Left cardiac atrium (tissue), 4 donors: Measurements from ENCODE around the gene GPI. TPM values are rescaled to one million over a fixed set of nuclear protein-coding genes. Genes with fewer than 3 reads are reported as not detected.
A peak's percentile ranks its signal among the peaks of the same experiment; 100 is the strongest.
"Not testable (repeated sequence)": the region's sequence is repeated elsewhere in the genome, so short reads cannot be mapped to it uniquely, and the experiment has no call there.

Source experiments
- ATAC-seq, 2 donors: fragments of 200-7000 bp; cut with Tn5 transposase; one replicate each; pipeline ENCODE4 v1.9.1; 2020; ENCODE audit warnings: mild to moderate bottlenecking in 2 of 2, moderate library complexity in 2 of 2
- DNase-seq: peaks from one replicate; pipeline ENCODE4 v3.0.0-alpha.2; 2020
- intact Hi-C, 2 donors: fragments of 100-400 bp; cut with DNase I; formaldehyde crosslinking; loops; one replicate each; pipeline versions ENCODE4 v1.14.1 to v1.15.1; 2022 to 2023
- total RNA-seq, 2 donors: library from RNA; stranded (reverse); fragmentation: NEBNext Ultra II Directional; extraction: Animal tissue kit (Norgen Biotek cat#: 25700); gene quantifications; one replicate each; pipeline ENCODE4 v1.2.1, GENCODE V29; 2021
- donor health status: DM: no; HTN: yes; CAD: no.
- donor health status: DM: no; HTN: yes; CAD: no; lungs with severe emphysema.
- donor health status: DM: yes; HTN: yes; CAD: no.
- donor health status: Dilated cardiomyopathy.

Gene GPI
- total RNA-seq, 2 donors from 2014 or later, result 337 to 408 TPM

DNA sequence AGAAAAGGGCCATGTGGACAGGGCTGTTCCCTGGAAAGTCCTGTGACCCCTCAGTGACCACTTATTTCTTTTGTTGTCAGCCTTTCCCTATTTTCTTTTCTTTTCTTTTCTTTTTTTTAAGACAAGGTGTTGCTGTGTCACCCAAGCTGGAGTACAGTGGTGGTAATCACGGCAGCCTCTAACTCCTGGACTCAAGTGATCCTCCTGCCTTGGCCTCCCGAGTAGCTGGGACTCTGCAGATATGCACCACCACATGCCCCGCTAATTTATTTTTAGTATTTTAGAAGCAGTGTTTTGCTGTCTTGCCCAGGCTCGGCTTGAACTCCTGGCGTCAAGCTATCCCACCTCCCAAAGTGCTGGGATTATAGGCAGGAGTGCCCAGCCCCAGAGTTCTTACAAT lies 1.1 kb upstream of the GPI start:
- no peak for ATAC-seq
- no peak for DNase-seq
- intact Hi-C loops, result no loop called here

GRCh38 chr19:34364462-34364829 lies 550 bp upstream of the GPI start:
- no peak for DNase-seq
- no peak for ATAC-seq
- intact Hi-C loops, result no loop called here

DNA sequence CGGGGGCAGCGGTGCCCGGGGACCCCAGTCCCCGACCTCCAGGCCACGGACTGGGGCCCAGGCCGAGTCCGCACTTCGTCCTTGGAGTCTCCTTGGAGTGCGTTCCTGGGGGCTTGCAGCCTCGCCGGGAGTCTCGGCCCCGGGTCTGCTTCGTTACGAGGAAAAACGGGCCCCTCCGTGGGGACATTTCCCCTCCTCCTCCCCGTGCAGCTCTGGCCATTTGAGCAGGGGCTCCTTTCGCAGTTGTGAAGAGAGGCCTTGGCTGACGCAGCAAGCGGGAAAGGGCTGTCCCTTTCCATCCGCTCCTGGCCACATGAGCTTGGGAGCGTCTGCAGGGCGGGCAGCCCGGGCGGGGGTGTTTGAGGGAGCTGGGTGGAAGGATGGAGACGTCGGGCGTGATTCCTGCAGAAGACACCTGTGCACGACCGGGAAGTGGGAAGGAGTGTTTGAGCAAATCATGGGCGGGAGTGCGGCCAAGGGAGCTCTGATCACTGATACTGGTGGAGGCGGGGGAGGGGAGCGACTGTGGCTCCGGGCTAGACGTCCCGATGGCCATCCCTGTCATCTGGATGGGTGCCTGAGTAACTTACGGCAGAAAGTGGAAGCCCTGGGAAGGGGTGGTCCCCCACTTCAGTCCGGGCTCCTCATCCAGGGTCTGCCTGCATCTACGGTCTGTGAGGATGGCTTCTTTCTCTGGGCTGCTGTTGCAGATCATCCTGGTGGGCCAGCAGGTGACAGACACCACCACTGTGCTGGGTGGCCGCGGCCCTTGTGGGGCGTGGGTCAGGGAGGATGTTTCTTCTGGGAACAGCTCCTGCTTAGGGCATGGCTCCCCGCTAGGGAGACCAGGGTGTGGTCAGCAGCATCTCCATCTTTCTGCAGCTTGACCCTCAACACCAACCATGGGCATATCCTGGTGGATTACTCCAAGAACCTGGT lies 736 bp downstream of the GPI start:
- DNase-seq, result peak; percentile 69
- intact Hi-C loops, result no loop called here

DNA sequence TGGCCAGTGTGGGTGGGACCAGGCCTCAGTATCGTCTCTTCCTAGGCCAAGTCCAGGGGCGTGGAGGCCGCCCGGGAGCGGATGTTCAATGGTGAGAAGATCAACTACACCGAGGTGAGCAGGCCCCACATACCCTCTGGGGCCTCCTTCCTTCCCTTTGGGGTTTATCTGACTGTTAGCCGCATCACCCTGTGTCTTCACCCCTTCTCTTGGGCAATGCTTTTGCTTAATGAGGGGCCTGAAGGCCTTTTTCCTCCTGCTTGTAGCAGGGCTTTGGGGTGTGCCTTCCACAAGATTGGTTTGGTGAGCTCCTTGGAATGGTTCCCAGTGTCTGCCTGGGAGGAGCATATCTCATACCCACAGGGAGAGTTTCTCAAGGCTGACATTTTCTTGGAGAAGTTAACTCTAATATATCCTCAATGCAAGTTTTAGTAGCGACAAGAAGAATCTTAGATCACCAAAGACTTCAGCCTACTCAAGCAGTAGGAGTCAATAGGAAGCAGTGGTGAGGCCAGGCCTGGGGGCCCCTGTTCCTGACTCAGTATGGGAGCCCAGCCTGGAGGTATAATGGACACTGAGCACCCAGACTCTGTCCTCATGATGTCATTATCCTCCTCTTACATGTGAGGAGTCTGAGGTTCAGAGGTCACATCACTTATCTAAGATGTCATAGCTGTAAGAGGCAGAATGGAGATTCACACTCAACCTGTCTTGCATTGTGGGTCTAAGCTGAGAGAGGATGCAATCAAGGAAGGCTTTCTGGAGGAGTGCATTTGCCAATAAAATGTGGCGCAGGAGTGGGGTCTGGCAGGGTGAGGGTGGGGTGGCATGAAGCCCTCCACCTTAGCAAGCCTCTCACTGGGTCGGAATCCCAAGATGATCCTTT lies 2.0 kb downstream of the GPI start:
- ATAC-seq, result peak; percentile 14 to 33
- no peak for DNase-seq
- intact Hi-C loops, result no loop called here

More for the DNA sequence above, 736 bp downstream of the GPI start:
- peak; percentile 52 to 60 for ATAC-seq

GRCh38 chr19:34367624-34367957 lies 2.6 kb downstream of the GPI start:
- DNase-seq (no peak), ATAC-seq (no peak)
- intact Hi-C loops, result no loop called here

DNA sequence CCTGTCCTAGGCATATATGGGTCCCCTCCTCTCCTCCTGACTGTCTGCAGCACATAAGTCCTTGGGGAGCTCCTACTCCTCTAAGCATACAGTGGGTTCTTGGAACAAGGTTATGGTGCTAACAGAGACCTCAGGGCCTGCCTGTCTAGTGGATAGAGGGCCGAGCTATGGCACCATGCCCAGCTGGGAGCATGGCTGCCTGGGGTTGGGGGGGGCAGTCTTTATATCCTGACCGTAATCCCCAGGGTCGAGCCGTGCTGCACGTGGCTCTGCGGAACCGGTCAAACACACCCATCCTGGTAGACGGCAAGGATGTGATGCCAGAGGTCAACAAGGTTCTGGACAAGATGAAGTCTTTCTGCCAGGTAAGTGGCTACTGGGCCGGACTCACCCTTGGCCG lies 3.3 kb downstream of the GPI start:
- intact Hi-C loops, result no loop called here
- no peak for DNase-seq
- ATAC-seq, result no peak

GRCh38 chr19:34369166-34369565 lies 4.2 kb downstream of the GPI start:
- DNase-seq, ATAC-seq, intact Hi-C loops: not testable (repeated sequence)

- intact Hi-C loops, result no loop called here
- ATAC-seq, result no peak
- DNase-seq, result no peak
These were observed 5.1 kb downstream of the GPI start for GRCh38 chr19:34370117-34370516.

GRCh38 chr19:34370983-34371382 lies 6.0 kb downstream of the GPI start:
- DNase-seq (no peak), ATAC-seq (peak; percentile 23 to 76)
- intact Hi-C loops, result no loop called here

DNA sequence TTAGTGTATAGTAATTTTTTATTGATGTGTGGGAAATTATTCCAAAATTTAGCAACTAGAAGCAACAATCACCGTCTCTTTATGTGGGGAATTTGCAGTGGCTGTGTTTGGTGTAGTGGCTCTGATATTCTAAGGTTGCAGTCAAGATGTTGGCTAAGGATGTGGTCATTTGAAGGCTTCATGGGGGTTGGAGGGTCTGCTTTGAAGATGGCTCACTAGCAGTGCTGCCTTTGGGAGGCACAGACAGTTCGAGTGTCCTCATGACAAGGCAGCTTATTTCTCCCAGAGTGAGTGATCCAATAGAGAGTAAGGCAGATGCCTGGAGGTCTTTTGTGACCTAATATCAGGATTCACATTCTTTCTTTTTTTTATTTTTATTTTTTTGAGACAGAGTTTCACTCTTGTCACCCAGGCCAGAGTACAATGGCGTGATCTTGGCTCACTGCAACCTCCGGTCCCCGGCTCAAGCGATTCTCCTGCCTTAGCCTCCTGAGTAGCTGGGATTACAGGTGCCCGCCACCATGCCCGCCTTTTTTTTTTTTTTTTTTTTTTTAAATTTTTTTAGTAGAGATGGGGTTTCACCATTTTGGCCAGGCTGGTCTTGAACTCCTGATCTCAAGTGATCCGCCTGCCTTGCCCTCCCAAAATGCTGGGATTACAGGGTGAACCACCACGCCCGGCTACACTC lies 8.7 kb downstream of the GPI start:
- intact Hi-C loops, result no loop called here
- DNase-seq, result no peak
- no peak for ATAC-seq

DNA sequence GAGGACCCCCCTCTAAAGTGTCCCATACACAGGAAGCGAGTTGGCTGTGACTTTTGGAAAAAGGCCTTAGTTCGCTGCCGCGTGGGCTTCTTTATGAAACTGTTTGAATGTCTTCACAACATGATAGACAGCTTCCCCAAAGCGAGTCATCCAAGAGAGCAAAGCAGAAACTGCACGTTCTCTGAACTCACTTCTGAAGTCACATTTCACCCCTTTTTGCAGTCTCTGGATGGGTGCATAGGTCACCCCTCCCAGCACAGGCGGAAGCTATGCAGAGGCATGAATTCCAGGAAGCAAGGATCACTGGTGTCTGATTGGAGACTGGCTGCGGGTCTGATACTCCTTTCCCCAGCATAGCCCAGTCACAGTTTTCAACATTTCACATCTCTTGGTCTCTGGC lies 10.6 kb downstream of the GPI start:
- ATAC-seq, result peak in 1 of 2 donors; percentile 29
- no peak for DNase-seq
- intact Hi-C loops, result no loop called here

GRCh38 chr19:34380639-34381241 lies 15.7 kb downstream of the GPI start:
- intact Hi-C loops, result no loop called here
- no peak for DNase-seq
- no peak for ATAC-seq

DNA sequence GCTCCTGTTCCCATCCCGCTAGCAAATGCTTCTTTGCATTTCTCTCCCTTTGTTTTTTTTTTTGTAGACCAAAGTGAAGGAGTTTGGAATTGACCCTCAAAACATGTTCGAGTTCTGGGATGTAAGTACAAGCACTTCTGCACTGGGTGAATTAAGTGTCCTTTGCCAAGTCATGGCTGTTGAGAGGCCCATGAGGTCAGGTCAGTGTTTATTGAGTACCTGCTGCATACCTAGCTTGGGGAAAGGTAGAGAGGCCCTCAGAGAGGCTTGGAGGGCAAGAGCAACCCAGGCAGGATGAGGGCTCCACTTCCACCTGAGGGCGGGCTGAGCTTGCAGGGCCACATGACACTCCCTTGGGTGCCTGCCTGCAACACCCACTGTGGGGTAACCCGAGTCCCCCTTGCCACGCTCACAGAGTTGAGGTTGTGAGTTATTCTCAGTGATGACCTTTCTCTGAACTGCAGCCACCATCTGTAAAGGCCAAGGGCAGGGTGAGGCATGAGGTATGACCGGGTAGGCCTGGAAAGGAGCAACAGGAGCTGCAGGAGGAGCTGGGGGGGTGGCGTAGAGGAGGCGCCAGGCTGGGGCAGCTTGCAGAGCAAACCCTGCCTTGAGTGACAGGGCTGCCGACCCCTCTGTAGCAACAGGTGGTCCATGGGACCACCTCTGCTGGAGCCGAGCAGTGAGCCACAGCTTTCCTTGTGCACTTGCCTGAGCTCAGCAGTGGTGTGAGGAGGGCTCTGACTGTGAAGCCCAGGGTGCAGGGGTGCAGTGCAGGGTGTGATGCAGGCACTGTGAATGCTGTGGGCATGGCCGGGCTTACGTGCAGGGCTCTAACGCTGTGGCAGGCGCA lies 16.6 kb downstream of the GPI start:
- no peak for DNase-seq
- intact Hi-C loops, result no loop called here
- ATAC-seq, result no peak

- no peak for DNase-seq
- no peak for ATAC-seq
- intact Hi-C loops, result no loop called here
These were observed 17.5 kb downstream of the GPI start for GRCh38 chr19:34382471-34382870.

- no peak for DNase-seq
- intact Hi-C loops, result no loop called here
- no peak for ATAC-seq
These were observed 18.6 kb downstream of the GPI start for GRCh38 chr19:34383599-34383998.

- intact Hi-C loops, result no loop called here
- ATAC-seq, result no peak
- no peak for DNase-seq
These were observed 21.8 kb downstream of the GPI start for GRCh38 chr19:34386645-34387445.

- no peak for DNase-seq
- no peak for ATAC-seq
- intact Hi-C loops, result no loop called here
These were observed 22.4 kb downstream of the GPI start for GRCh38 chr19:34387446-34387810.

DNA sequence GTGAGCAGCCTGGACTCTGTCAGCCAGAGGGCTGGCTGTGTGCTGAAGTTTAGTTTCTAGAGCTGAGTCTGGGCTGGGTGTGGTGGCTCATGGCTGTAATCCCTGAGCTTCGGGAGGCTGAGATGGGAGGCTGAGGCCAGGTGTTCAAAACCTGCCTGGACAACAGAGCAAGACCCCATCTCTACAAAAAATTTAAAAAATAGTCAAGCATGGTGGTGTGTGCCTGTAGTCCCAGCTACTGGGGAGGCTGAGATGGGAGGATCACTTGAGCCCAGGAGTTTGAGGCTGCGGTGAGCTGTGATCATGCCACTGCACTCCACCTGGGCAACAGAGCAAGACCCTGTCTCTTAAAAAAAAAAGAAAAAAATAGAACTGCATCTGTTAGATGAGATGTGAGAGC lies 23.7 kb downstream of the GPI start:
- ATAC-seq, intact Hi-C loops, DNase-seq: not testable (repeated sequence)
